K562 (cell line): ENCODE data around the gene ARMC7. TPM values are rescaled to one million over a fixed set of nuclear protein-coding genes. Genes with fewer than 3 reads are reported as not detected.

Experiments used
- ILF3 ChIP-seq: fragments of 450-650 bp; IDR thresholded peaks from 2 replicates; pipeline ENCODE4 v1.6.1; 2018; ENCODE audit warnings: antibody characterized with exemption, mild to moderate bottlenecking, moderate library complexity, borderline replicate concordance
- MTA2 ChIP-seq: fragments of 450-650 bp; IDR thresholded peaks from 2 replicates; pipeline ENCODE4 v1.6.1; 2016; ENCODE audit warnings: low read depth
- REST ChIP-seq, 2 experiments: fragments of 450-650 bp; formaldehyde crosslinking in 1 of 2; IDR thresholded peaks; 2 replicates each; pipeline versions ENCODE4 v1.4.0 to v1.6.1; 2014 to 2020; ENCODE audit warnings: mild to moderate bottlenecking in 2 of 2, borderline replicate concordance in 1 of 2, low read depth in 1 of 2
- TFAP4 ChIP-seq: sonication (generic); formaldehyde crosslinking; IDR thresholded peaks from 2 replicates; pipeline ENCODE4 v1.8.0; 2022; ENCODE audit warnings: missing genetic modification reagents, mild to moderate bottlenecking, moderate library complexity, borderline replicate concordance
- ZBTB40 ChIP-seq, 2 experiments: fragments of 450-650 bp in 1 of 2; sonication (generic) in 1 of 2; formaldehyde crosslinking in 1 of 2; IDR thresholded peaks; 2 replicates each; pipeline versions ENCODE4 v1.7.1 to v1.9.0; 2016 to 2022; ENCODE audit warnings: inconsistent platforms in 1 of 2, mild to moderate bottlenecking in 1 of 2, missing genetic modification reagents in 1 of 2
- ZNF830 ChIP-seq: fragments of 250-450 bp; sonication (Bioruptor Pico); IDR thresholded peaks from 2 replicates; pipeline ENCODE4 v1.5.0; 2021; ENCODE audit warnings: mild to moderate bottlenecking
- polyA plus RNA-seq, 8 experiments: library from polyadenylated mRNA; depleted of rRNA in 4 of 8; stranded (reverse) in 5 of 8; unstranded in 3 of 8; fragments of >200 nt; fragmentation: Nextera tagmentation in 2 of 8; fragmentation: Illumina TruSeq in 1 of 8; extraction: Ambion mirVana in 2 of 8; extraction: Trizol in 1 of 8; gene quantifications; 2 replicates each; pipeline versions ENCODE4 v1.2.1 to v1.2.3, GENCODE V29; 2011 to 2014; ENCODE audit warnings: inconsistent platforms in 1 of 8, missing spikeins in 1 of 8
- total RNA-seq, 7 experiments: library from RNA; depleted of rRNA in 6 of 7; stranded (reverse); fragments of >200 nt in 6 of 7; fragmentation: Illumina TruSeq in 2 of 7; extraction: Trizol in 2 of 7; gene quantifications; 2 replicates each; pipeline versions ENCODE4 v1.2.1 to v1.2.3, GENCODE V29; 2011 to 2021; ENCODE audit warnings: low replicate concordance in 1 of 7

Gene ARMC7
- total and polyA plus RNA-seq, 9 of the 15 experiments (the other 6 are each of a cell fraction or from before 2014, with no cell fraction given) = 1.4 to 15.2 (median 5.9) TPM

GRCh38 chr17:75154195-75155106 lies 44.7 kb downstream of the ARMC7 start, which contains the start of gene JPT1 (continued):
- peak; percentile 58; the same call in 1 of the 2 replicates for TF ChIP-seq ZBTB40 (IDR thresholded peaks at IDR 0.05)
- no peak for TF ChIP-seq ZBTB40 (CRISPR knock-in tag; IDR thresholded peaks at IDR 0.05)
- peak; percentile 88; the same call in 1 of the 2 replicates for TF ChIP-seq ILF3
- TF ChIP-seq ZNF830 (CRISPR knock-in tag) = no peak
- no peak for TF ChIP-seq REST (IDR thresholded peaks at IDR 0.05; ENCODE audit: borderline replicate concordance)
- TF ChIP-seq REST (CRISPR knock-in tag; IDR thresholded peaks at IDR 0.05; ENCODE audit: low read depth) = no peak; the same call in 1 of the 2 replicates
- peak; percentile 70; the same call in 1 of the 2 replicates for TF ChIP-seq TFAP4
- TF ChIP-seq MTA2 = no peak; the same call in 1 of the 2 replicates
